Ishikawa (cell line): ENCODE measurements around the gene SLC43A1.

Experiments
- CEBPB ChIP-seq: IDR thresholded peaks from 2 replicates; pipeline ENCODE4 v1.6.1; 2012
- CREB1 ChIP-seq: IDR thresholded peaks from 2 replicates; pipeline ENCODE4 v1.6.1; 2012; ENCODE audit warnings: low read depth
- EGR1 ChIP-seq: IDR thresholded peaks from 2 replicates; pipeline ENCODE4 v1.6.1; 2012
- EP300 ChIP-seq: IDR thresholded peaks from 2 replicates; pipeline ENCODE4 v1.6.1; 2012; ENCODE audit warnings: borderline replicate concordance
- FOXM1 ChIP-seq: IDR thresholded peaks from 2 replicates; pipeline ENCODE4 v1.6.1; 2012; ENCODE audit warnings: low read depth, borderline replicate concordance
- MAX ChIP-seq: IDR thresholded peaks from 2 replicates; pipeline ENCODE4 v1.6.1; 2012
- NFIC ChIP-seq: IDR thresholded peaks from 2 replicates; pipeline ENCODE4 v1.6.1; 2012
- RAD21 ChIP-seq: IDR thresholded peaks from 2 replicates; pipeline ENCODE4 v1.6.1; 2012; ENCODE audit warnings: low read depth
- REST ChIP-seq: IDR thresholded peaks from 2 replicates; pipeline ENCODE4 v1.6.1; 2012; ENCODE audit warnings: low read depth, mild to moderate bottlenecking
- TAF1 ChIP-seq: IDR thresholded peaks from 2 replicates; pipeline ENCODE4 v1.6.1; 2012; ENCODE audit warnings: low read depth, mild to moderate bottlenecking
- TCF12 ChIP-seq: IDR thresholded peaks from 2 replicates; pipeline ENCODE4 v1.6.1; 2012; ENCODE audit warnings: low read depth
- TEAD4 ChIP-seq: IDR thresholded peaks from 2 replicates; pipeline ENCODE4 v1.6.1; 2012
- USF1 ChIP-seq: IDR thresholded peaks from 2 replicates; pipeline ENCODE4 v1.6.1; 2012
- ZBTB7A ChIP-seq: IDR thresholded peaks from 2 replicates; pipeline ENCODE4 v1.6.1; 2012; ENCODE audit warnings: low read depth

The SLC43A1 gene

GRCh38 chr11:57461841-57462489, 53.5 kb downstream of the SLC43A1 start:
- TF ChIP-seq MAX (no peak), CREB1 (no peak), CEBPB (no peak), TAF1 (no peak), NFIC (no peak), TCF12 (no peak), FOXM1 (no peak), ZBTB7A (no peak), REST (no peak), RAD21 (no peak), TEAD4 (no peak), EP300 (no peak)

DNA sequence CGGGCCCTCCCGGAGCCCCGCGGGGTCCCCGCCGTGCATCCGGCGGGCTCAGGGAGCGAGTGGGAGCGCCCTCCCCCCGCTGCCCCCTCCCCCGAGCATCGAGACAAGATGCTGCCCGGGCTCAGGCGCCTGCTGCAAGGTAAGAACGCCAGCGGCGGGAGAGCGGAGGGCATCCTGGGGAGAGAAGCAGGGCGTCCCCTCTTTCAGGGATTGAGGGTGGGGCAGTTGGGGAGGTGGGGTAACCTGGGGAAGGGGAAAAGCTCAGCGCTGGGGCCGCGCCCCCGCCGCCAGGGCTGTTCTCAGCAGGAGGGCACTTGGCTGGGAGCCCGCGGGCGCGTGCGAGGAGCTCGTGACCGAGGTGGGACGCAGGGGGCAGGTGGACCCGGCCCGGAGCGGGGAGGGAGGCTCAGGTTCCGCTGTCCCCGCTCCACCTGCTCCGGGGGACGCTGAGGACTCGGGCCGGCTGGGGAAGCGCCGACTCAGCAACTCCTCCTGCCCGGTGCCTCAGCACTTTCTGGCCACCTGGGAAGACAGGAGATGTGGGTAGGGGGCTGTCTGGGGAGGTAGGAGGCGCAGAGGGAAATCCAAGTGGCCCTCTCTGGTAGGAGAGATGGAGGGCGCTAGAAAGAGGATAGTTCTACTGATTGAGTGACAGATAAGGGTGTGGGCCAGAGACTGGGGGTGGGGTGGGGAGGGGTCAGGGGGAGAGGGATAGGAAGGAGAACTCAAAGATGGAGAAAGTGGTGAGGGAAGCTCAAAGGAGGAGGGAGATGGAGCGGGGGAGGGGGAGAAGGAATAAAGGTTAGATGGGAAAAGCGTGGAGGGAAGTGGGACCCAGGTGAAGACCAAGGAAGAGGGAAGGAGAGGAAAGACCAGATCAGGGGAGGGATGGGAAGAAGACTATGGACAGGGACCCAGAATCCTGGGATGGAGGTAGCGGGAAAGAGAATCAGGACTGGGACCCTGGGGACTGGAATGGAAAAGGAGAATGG, 54.4 kb downstream of the SLC43A1 start:
- TF ChIP-seq NFIC = peak; percentile 33; the same call in 1 of the 2 replicates
- TF ChIP-seq EGR1 = no peak
- TF ChIP-seq TEAD4 = no peak
- TF ChIP-seq REST = no peak

DNA sequence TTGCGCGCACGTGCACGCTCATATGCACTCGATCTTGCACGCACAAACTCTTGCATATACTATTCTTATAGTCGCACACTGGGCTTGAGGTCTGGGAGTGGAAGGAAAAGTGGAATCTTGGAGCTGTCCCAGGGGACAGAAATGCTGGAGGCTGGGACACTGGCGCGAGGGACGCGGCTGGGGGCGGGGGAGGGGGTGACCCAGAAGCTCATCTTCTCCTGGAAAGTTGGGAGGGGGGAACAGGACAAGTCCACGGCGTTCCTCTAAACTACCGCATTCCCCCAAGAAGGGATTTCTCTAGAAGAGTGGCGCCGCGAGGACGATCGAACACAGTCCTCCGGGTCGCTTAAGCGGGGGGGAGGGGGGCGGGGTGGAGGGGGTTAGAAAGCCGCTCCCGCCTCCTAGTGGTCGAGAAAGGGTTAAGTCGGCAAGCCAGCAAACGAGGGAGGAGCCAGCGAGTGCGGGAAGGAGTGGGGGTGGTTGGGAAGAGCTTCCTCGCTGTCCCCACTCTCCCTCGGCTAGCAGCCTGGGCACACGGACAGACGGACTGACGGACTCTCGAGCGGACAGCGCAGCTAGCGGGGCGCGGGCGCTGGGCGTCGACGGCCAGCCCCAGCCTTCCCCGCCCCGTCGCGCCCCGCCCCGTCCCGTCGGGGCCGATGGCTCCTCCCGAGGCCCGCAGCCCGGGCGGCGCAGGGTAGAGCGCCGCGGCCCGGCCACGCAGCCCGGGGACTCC, 55.3 kb downstream of the SLC43A1 start, which contains the start of gene RTN4RL2:
Gene RTN4RL2 (plus strand): TSS at position 507 of the 736 bp plus-strand sequence. CDS start 338 bp downstream, outside the sequence.
- TF ChIP-seq CEBPB (no peak), MAX (no peak), EP300 (no peak), EGR1 (no peak)

GRCh38 chr11:57459164-57460021, 56.1 kb downstream of the SLC43A1 start:
- peak; percentile 54; the same call in 1 of the 2 replicates for TF ChIP-seq MAX
- no peak for TF ChIP-seq USF1
- no peak for TF ChIP-seq TAF1
- no peak for TF ChIP-seq ZBTB7A

DNA sequence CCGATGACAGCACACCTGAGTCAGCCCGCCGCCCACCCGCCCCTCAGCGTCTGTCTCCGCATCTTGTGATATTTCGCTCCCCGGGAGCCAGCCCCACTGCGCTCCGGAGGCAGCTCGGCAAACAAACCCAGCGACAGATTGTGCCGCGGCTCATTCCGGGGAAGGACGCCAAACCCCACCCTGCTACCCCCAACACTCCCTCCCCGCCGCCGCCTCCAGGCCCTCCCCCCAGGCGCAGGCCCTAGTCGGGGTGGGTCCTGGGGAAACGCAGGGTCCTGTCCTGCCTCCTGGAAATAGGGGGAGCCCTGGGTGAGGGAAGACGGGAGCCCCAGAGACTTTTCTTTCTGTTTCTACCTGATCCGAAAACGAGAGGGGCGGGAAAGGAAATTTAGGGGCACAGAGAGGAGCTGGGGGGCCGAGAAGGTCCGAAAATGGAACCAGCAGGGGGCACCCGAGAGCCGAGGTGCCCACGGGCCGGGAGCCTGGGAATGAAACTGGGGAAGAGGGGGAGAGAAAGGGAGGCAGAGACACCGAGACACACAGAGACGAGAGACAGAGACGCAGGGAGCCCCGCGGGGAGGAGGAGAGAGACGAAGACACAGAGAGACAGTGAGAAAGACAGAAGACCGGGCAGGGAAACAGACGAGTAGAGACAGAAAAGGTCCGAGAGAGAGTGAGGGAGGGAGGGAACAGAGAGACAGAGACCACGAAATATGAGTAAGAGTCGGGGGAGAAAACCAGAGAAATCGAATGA, 56.9 kb downstream of the SLC43A1 start:
- no peak for TF ChIP-seq CREB1
- TF ChIP-seq RAD21 = peak; percentile 45; the same call in 1 of the 2 replicates
- TF ChIP-seq ZBTB7A = peak; percentile 82; the same call in 1 of the 2 replicates
